IPS-18c (cell line): ENCODE results near the gene ZCCHC7.
"Not testable (repeated sequence)": the region's sequence is repeated elsewhere in the genome, so short reads cannot be mapped to it uniquely, and the experiment has no call there.

Experiments used
- H3K4me3 ChIP-seq: 2 replicates; pipeline ENCODE4 v1.7.0; 2013; ENCODE audit warnings: low read depth, mild to moderate bottlenecking, low read length, moderate library complexity; ENCODE audit not compliant: insufficient read depth
- H3K9me3 ChIP-seq: one replicate; pipeline ENCODE4 v1.6.1; 2013; ENCODE audit warnings: mild to moderate bottlenecking, low read length, moderate library complexity; ENCODE audit not compliant: control insufficient read depth, insufficient read depth

Gene ZCCHC7

GRCh38 chr9:37156205-37156604, 35.8 kb downstream of the ZCCHC7 start:
- Histone ChIP-seq H3K4me3 (no peak overlapping the region), H3K9me3 (no peaks in the 10 kb centered on the region)

- Histone ChIP-seq H3K4me3 (no peak overlapping the region), H3K9me3 (no peaks in the 10 kb centered on the region)
Measured at GRCh38 chr9:37156781-37157356, 36.5 kb downstream of the ZCCHC7 start.

- no peak overlapping the region for H3K4me3 ChIP-seq
- no peaks in the 10 kb centered on the region for H3K9me3 ChIP-seq
Measured at GRCh38 chr9:37157726-37158377, 37.5 kb downstream of the ZCCHC7 start.

GRCh38 chr9:37163299-37163698, 42.9 kb downstream of the ZCCHC7 start:
- Histone ChIP-seq H3K4me3 (no peak overlapping the region), H3K9me3 (no peaks in the 10 kb centered on the region)

GRCh38 chr9:37164335-37164734, 44.0 kb downstream of the ZCCHC7 start:
- not testable (repeated sequence) for H3K4me3 ChIP-seq, H3K9me3 ChIP-seq

GRCh38 chr9:37165644-37166043, 45.3 kb downstream of the ZCCHC7 start:
- no peaks in the 10 kb centered on the region for H3K9me3 ChIP-seq
- H3K4me3 ChIP-seq = no peak overlapping the region

GRCh38 chr9:37167456-37168047, 47.2 kb downstream of the ZCCHC7 start:
- Histone ChIP-seq H3K4me3 (no peak overlapping the region), H3K9me3 (no peaks in the 10 kb centered on the region)

GRCh38 chr9:37172557-37172956, 52.2 kb downstream of the ZCCHC7 start:
- no peak overlapping the region for H3K4me3 ChIP-seq
- no peaks in the 10 kb centered on the region for H3K9me3 ChIP-seq

GRCh38 chr9:37174247-37174646, 53.9 kb downstream of the ZCCHC7 start:
- no peaks in the 10 kb centered on the region for H3K9me3 ChIP-seq
- no peak overlapping the region for H3K4me3 ChIP-seq

- no peaks in the 10 kb centered on the region for H3K9me3 ChIP-seq
- no peak overlapping the region for H3K4me3 ChIP-seq
Measured at GRCh38 chr9:37178742-37179141, 58.4 kb downstream of the ZCCHC7 start.

- Histone ChIP-seq H3K4me3 (no peak overlapping the region), H3K9me3 (no peaks in the 10 kb centered on the region)
Measured at GRCh38 chr9:37179576-37179975, 59.2 kb downstream of the ZCCHC7 start.

GRCh38 chr9:37180138-37180537, 59.8 kb downstream of the ZCCHC7 start:
- no peaks in the 10 kb centered on the region for H3K9me3 ChIP-seq

GRCh38 chr9:37182718-37183117, 62.3 kb downstream of the ZCCHC7 start:
- no peak overlapping the region for H3K4me3 ChIP-seq
- H3K9me3 ChIP-seq = no peaks in the 10 kb centered on the region

More at GRCh38 chr9:37180138-37180537, 59.8 kb downstream of the ZCCHC7 start:
- no peak overlapping the region for H3K4me3 ChIP-seq

- Histone ChIP-seq H3K9me3 (no peaks in the 10 kb centered on the region), H3K4me3 (no peak overlapping the region)
Measured at GRCh38 chr9:37184905-37185867, 64.8 kb downstream of the ZCCHC7 start.

- Histone ChIP-seq H3K4me3 (no peak overlapping the region), H3K9me3 (no peaks in the 10 kb centered on the region)
Measured at GRCh38 chr9:37187292-37187691, 66.9 kb downstream of the ZCCHC7 start.

GRCh38 chr9:37187713-37188439, 67.5 kb downstream of the ZCCHC7 start:
- no peaks in the 10 kb centered on the region for H3K9me3 ChIP-seq
- no peak overlapping the region for H3K4me3 ChIP-seq

- not testable (repeated sequence) for H3K4me3 ChIP-seq, H3K9me3 ChIP-seq
Measured at GRCh38 chr9:37190739-37191138, 70.4 kb downstream of the ZCCHC7 start.
